Measurements from ENCODE around the gene ZBTB17.

DNA sequence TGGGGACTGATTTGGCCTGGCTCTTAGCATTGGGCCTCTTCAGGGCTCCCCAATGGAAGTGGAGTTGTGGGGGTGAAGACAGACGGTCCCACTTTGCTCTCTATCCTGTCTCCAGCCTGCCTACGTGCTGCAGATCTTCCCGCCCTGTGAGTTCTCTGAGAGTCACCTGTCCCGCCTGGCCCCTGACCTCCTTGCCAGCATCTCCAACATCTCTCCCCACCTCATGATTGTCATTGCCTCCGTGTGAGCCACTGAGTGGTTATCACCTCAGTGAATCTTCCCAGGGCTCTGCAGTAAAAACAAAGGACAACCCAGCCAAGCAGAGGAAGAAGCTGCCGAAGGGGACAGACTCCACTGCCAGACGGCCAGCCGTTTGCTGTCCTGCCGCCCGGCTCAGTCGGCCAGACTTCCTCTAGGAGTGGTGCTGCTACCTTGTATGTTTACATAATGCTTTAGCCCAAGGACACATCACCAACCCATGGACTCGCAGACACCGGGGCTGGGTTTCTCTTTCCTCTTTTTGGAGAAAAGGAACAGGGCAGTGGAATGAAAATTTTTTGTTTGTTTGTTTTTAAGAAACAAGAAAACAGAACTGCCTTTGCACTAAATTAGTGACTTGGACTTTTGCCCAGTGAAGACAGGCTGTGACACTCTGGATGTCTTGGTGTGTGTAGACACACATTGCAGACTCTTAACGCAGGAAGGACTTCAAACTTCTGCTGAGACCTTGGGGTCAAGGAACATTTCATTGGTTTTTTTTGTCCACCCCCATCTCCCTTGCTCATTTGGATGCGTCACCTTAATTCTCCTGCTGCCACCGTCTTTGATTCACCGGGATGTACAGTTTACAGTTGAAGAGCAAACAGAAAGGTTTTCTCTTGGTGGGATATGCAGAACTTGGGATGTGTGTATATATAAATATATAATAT is 36.5 kb downstream of the ZBTB17 start:
- TF ChIP-seq TEAD4 (IDR thresholded peaks at IDR 0.05) (no peak), TAF1 (IDR thresholded peaks at IDR 0.05; ENCODE audit: low read depth) (no peak), RAD21 (IDR thresholded peaks at IDR 0.05; ENCODE audit: low read depth) (no peak), EP300 (IDR thresholded peaks at IDR 0.05; ENCODE audit: borderline replicate concordance) (no peak), CREB1 (IDR thresholded peaks at IDR 0.05; ENCODE audit: low read depth) (no peak), TCF12 (IDR thresholded peaks at IDR 0.05; ENCODE audit: low read depth) (no peak)
- TF ChIP-seq, protein P1, sequence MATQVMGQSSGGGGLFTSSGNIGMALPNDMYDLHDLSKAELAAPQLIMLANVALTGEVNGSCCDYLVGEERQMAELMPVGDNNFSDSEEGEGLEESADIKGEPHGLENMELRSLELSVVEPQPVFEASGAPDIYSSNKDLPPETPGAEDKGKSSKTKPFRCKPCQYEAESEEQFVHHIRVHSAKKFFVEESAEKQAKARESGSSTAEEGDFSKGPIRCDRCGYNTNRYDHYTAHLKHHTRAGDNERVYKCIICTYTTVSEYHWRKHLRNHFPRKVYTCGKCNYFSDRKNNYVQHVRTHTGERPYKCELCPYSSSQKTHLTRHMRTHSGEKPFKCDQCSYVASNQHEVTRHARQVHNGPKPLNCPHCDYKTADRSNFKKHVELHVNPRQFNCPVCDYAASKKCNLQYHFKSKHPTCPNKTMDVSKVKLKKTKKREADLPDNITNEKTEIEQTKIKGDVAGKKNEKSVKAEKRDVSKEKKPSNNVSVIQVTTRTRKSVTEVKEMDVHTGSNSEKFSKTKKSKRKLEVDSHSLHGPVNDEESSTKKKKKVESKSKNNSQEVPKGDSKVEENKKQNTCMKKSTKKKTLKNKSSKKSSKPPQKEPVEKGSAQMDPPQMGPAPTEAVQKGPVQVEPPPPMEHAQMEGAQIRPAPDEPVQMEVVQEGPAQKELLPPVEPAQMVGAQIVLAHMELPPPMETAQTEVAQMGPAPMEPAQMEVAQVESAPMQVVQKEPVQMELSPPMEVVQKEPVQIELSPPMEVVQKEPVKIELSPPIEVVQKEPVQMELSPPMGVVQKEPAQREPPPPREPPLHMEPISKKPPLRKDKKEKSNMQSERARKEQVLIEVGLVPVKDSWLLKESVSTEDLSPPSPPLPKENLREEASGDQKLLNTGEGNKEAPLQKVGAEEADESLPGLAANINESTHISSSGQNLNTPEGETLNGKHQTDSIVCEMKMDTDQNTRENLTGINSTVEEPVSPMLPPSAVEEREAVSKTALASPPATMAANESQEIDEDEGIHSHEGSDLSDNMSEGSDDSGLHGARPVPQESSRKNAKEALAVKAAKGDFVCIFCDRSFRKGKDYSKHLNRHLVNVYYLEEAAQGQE (IDR thresholded peaks at IDR 0.05; ENCODE audit: low read depth): no peak
- TF ChIP-seq, protein P2, sequence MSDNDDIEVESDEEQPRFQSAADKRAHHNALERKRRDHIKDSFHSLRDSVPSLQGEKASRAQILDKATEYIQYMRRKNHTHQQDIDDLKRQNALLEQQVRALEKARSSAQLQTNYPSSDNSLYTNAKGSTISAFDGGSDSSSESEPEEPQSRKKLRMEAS (IDR thresholded peaks at IDR 0.05): no peak

Data from Ishikawa (cell line).